ENCODE results near the gene ADGRG7.

Gene ADGRG7

GRCh38 chr3:100682056-100682853, 72.9 kb downstream of the ADGRG7 start:
- peak; percentile 27 to 31 for DNase-seq (ENCODE audit: low read depth in 2 of 2)
- TF ChIP-seq, protein P1, sequence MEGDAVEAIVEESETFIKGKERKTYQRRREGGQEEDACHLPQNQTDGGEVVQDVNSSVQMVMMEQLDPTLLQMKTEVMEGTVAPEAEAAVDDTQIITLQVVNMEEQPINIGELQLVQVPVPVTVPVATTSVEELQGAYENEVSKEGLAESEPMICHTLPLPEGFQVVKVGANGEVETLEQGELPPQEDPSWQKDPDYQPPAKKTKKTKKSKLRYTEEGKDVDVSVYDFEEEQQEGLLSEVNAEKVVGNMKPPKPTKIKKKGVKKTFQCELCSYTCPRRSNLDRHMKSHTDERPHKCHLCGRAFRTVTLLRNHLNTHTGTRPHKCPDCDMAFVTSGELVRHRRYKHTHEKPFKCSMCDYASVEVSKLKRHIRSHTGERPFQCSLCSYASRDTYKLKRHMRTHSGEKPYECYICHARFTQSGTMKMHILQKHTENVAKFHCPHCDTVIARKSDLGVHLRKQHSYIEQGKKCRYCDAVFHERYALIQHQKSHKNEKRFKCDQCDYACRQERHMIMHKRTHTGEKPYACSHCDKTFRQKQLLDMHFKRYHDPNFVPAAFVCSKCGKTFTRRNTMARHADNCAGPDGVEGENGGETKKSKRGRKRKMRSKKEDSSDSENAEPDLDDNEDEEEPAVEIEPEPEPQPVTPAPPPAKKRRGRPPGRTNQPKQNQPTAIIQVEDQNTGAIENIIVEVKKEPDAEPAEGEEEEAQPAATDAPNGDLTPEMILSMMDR (IDR thresholded peaks at IDR 0.05; ENCODE audit: low read depth, low read length): no peak
- H3K4me3 ChIP-seq (replicated peaks in 1 of 2; ENCODE audit: low read depth in 2 of 2, low read length in 2 of 2): no peak overlapping the region

GRCh38 chr3:100682854-100683760, 73.7 kb downstream of the ADGRG7 start:
- no peak overlapping the region for H3K4me3 ChIP-seq (replicated peaks in 1 of 2; ENCODE audit: low read depth in 2 of 2, low read length in 2 of 2)
- TF ChIP-seq, protein P1 (IDR thresholded peaks at IDR 0.05; ENCODE audit: low read depth, low read length): no peak
- no peak for DNase-seq (ENCODE audit: low read depth in 2 of 2)

DNA sequence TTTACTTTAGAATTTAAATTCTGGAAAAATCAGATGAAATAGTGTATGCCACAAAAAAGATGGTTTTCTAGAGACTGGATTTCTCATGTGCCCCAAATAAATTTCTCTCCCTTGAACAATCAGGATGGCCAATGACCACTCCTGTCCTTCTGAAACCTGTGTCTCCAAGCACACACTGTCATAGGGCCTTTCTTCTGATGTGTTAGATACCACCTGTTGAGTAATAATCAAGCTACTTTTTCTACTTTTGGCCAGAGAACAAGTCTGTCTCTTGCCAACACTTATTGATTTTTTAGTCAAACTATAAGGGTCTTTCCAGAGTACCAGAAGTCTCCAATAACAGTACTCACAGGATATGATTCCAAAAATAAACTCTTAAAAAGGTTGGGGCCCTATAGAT, 83.8 kb downstream of the ADGRG7 start:
- DNase-seq (ENCODE audit: low read depth in 2 of 2): no peak
- no peak overlapping the region for H3K4me3 ChIP-seq (replicated peaks in 1 of 2; ENCODE audit: low read depth in 2 of 2, low read length in 2 of 2)
- TF ChIP-seq, protein P1 (IDR thresholded peaks at IDR 0.05; ENCODE audit: low read depth, low read length): no peak

GRCh38 chr3:100695696-100696095, 86.3 kb downstream of the ADGRG7 start:
- no peak overlapping the region for H3K4me3 ChIP-seq (replicated peaks in 1 of 2; ENCODE audit: low read depth in 2 of 2, low read length in 2 of 2)
- TF ChIP-seq, protein P1 (IDR thresholded peaks at IDR 0.05; ENCODE audit: low read depth, low read length): no peak
- DNase-seq (ENCODE audit: low read depth in 2 of 2): no peak

GRCh38 chr3:100696161-100696560, 86.8 kb downstream of the ADGRG7 start:
- DNase-seq (ENCODE audit: low read depth in 2 of 2): no peak
- TF ChIP-seq, protein P1 (IDR thresholded peaks at IDR 0.05; ENCODE audit: low read depth, low read length): no peak
- no peak overlapping the region for H3K4me3 ChIP-seq (replicated peaks in 1 of 2; ENCODE audit: low read depth in 2 of 2, low read length in 2 of 2)

DNA sequence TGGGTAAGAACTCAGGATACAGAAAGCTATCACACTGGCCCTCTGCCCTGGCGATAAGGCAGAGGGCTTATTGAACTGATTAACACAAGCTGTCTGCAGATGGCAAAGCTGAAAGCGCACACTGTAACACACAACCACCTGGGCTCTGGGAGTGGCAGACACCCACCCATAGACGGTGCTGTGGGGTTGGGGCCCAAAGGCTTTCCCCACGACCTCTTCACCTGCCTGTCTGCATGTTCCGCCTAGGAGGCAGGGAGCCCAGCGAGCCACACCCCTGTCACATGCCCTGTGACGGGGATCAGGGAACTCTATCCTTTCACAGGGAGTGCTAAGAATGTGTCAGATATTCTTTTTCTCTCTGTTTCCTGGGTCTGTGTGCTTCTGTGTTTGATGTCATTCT, 87.8 kb downstream of the ADGRG7 start:
- H3K4me3 ChIP-seq (replicated peaks in 1 of 2; ENCODE audit: low read depth in 2 of 2, low read length in 2 of 2): no peak overlapping the region
- TF ChIP-seq, protein P1 (IDR thresholded peaks at IDR 0.05; ENCODE audit: low read depth, low read length): no peak
- DNase-seq (ENCODE audit: low read depth in 2 of 2): no peak

All from cardiac fibroblast (primary cell).